Mesendoderm (in vitro differentiated cells): Measurements from ENCODE around the gene LIPE.

Source experiments
- DNase-seq: peaks from one replicate; pipeline ENCODE4 v3.0.0; 2013
- H2AK5ac ChIP-seq: 2 replicates; pipeline ENCODE4 v1.6.1; 2013; ENCODE audit warnings: low read length, inconsistent platforms
- H2BK120ac ChIP-seq: 2 replicates; pipeline ENCODE4 v1.6.1; 2013; ENCODE audit warnings: low read depth, mild to moderate bottlenecking, low read length, moderate library complexity, mixed read lengths
- H2BK15ac ChIP-seq: replicated peaks from 2 replicates; pipeline ENCODE4 v1.6.1; 2013; ENCODE audit warnings: low read depth, mild to moderate bottlenecking, moderate library complexity
- H2BK5ac ChIP-seq: 2 replicates; pipeline ENCODE4 v1.6.1; 2013; ENCODE audit warnings: low read length, inconsistent platforms
- H3K18ac ChIP-seq: 2 replicates; pipeline ENCODE4 v1.6.1; 2013; ENCODE audit warnings: mild to moderate bottlenecking, low read length, mixed read lengths
- H3K23ac ChIP-seq: one replicate; pipeline ENCODE4 v1.6.1; 2013; ENCODE audit warnings: low read length
- H3K27ac ChIP-seq: 2 replicates; pipeline ENCODE4 v1.5.1; 2013; ENCODE audit warnings: low read depth, mild to moderate bottlenecking, inconsistent platforms, low read length, moderate library complexity
- H3K27me3 ChIP-seq: 2 replicates; pipeline ENCODE4 v1.6.1; 2013; ENCODE audit warnings: low read length, control low read depth, mild to moderate bottlenecking, inconsistent platforms; ENCODE audit not compliant: insufficient read depth, poor library complexity
- H3K36me3 ChIP-seq: 2 replicates; pipeline ENCODE4 v1.6.1; 2013; ENCODE audit warnings: low read length, inconsistent platforms; ENCODE audit not compliant: control insufficient read depth, insufficient read depth
- H3K4ac ChIP-seq: one replicate; pipeline ENCODE4 v1.6.1; 2013; ENCODE audit warnings: low read depth, mild to moderate bottlenecking, low read length, moderate library complexity
- H3K4me1 ChIP-seq: 2 replicates; pipeline ENCODE4 v1.6.1; 2013; ENCODE audit warnings: low read depth, low read length, inconsistent platforms; ENCODE audit not compliant: control insufficient read depth
- H3K4me2 ChIP-seq: 2 replicates; pipeline ENCODE4 v1.6.1; 2013; ENCODE audit warnings: low read length
- H3K4me3 ChIP-seq: 2 replicates; pipeline ENCODE4 v1.5.1; 2013; ENCODE audit warnings: mild to moderate bottlenecking, low read length
- H3K56ac ChIP-seq: one replicate; pipeline ENCODE4 v1.6.1; 2013; ENCODE audit warnings: low read length
- H3K79me1 ChIP-seq: 2 replicates; pipeline ENCODE4 v1.6.1; 2013; ENCODE audit warnings: low read length, inconsistent platforms
- H3K79me2 ChIP-seq: 2 replicates; pipeline ENCODE4 v1.6.1; 2013; ENCODE audit warnings: mild to moderate bottlenecking, low read length; ENCODE audit not compliant: control insufficient read depth, insufficient read depth
- H3K9ac ChIP-seq: 2 replicates; pipeline ENCODE4 v1.6.1; 2013; ENCODE audit warnings: low read length, inconsistent platforms
- H4K5ac ChIP-seq: one replicate; pipeline ENCODE4 v1.6.1; 2013; ENCODE audit warnings: low read length
- H4K8ac ChIP-seq: one replicate; pipeline ENCODE4 v1.6.1; 2013; ENCODE audit warnings: low read depth, mild to moderate bottlenecking, control low read depth, low read length, moderate library complexity
- WGBS: extraction: QIAGEN DNeasy Blood & Tissue Kit; methylation state at CpG from one replicate; pipeline ENCODE4 v1.1.7; 2013; ENCODE audit warnings: low lambda C conversion rate, missing lambda C conversion rate; ENCODE audit not compliant: insufficient coverage; ENCODE audit errors: extremely low coverage; 5-methylcytosine and 5-hydroxymethylcytosine counted together

Gene LIPE

GRCh38 chr19:42370068-42370520 is 57.1 kb downstream of the LIPE start:
- no CpG with 5 or more reads among the region's 9 CpGs for WGBS
- Histone ChIP-seq H4K8ac (no peak overlapping the region), H3K27me3 (no peaks in the 10 kb centered on the region), H3K4ac (no peak overlapping the region), H2AK5ac (no peak overlapping the region), H3K36me3 (no peaks in the 10 kb centered on the region), H3K18ac (no peak overlapping the region), H3K79me1 (no peaks in the 10 kb centered on the region), H3K4me2 (no peak overlapping the region), H3K27ac (no peak overlapping the region), H3K79me2 (no peaks in the 10 kb centered on the region), H3K4me3 (no peak overlapping the region), H2BK120ac (no peak overlapping the region), H3K56ac (no peak overlapping the region), H3K4me1 (no peaks in the 10 kb centered on the region), H2BK15ac (no peak overlapping the region), H4K5ac (no peak overlapping the region), H2BK5ac (no peak overlapping the region), H3K9ac (no peak overlapping the region), H3K23ac (no peak overlapping the region)
- DNase-seq: no peak

DNA sequence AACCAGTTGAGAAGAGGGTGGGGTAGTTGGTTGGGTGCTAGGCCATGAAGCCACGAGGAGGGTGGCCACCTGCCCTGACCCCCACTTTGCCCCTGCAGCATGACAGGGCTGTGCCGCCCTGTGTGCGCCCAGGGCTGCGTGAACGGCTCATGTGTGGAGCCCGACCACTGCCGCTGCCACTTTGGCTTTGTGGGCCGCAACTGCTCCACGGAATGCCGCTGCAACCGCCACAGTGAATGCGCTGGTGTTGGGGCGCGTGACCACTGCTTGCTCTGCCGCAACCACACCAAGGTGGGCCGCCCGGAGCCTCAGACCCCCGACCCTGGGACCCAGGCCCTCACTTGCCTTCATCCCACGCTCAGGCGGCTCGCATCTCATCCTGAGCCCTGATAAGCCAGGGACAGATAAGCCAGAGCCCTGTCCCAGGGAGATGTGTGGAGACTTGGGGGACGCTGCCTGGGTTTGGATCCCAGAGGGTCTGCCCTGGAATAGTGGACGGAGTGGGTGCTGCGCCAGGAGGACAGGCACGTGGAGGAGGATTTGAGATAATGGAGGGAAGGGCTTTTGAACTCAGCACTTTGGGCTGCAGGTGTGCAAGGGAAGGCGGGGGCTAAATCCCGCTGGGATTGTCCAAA is 57.6 kb downstream of the LIPE start:
- Histone ChIP-seq H3K4me3 (no peak overlapping the region), H4K8ac (no peak overlapping the region)

DNA sequence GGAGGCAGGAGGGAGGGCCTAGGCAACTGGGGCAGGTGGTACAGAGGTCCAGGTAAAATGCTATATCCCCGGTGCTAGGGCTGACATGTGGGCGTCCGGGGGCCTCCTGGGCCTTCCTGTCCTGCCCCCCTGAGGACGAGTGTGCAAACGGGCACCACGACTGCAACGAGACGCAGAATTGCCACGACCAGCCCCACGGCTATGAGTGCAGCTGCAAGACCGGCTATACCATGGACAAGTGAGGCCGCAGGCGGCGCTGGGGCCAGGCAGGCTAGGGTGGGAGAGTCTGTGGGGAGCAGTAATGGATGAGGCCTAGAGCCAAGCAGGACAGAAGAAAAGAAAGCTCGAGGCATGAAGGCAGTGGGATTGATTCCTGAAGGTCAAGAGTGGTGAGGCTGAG is 58.4 kb downstream of the LIPE start:
- no peak overlapping the region for H2BK5ac ChIP-seq
- no CpG with 5 or more reads among the region's 15 CpGs for WGBS
- peaks cover 6% of the 10 kb centered on the region for H3K36me3 ChIP-seq

More for the DNA sequence above, 57.6 kb downstream of the LIPE start:
- WGBS: no CpG with 5 or more reads among the region's 27 CpGs
- Histone ChIP-seq H2BK5ac (no peak overlapping the region), H3K79me1 (no peaks in the 10 kb centered on the region), H3K27ac (no peak overlapping the region), H3K9ac (no peak overlapping the region), H3K18ac (no peak overlapping the region), H2BK120ac (no peak overlapping the region), H2BK15ac (no peak overlapping the region), H3K4ac (no peak overlapping the region), H3K79me2 (no peaks in the 10 kb centered on the region), H3K4me1 (no peaks in the 10 kb centered on the region), H3K36me3 (no peaks in the 10 kb centered on the region), H4K5ac (no peak overlapping the region), H3K4me2 (no peak overlapping the region), H3K27me3 (no peaks in the 10 kb centered on the region), H3K56ac (no peak overlapping the region), H2AK5ac (no peak overlapping the region), H3K23ac (no peak overlapping the region)
- DNase-seq: no peak

DNA sequence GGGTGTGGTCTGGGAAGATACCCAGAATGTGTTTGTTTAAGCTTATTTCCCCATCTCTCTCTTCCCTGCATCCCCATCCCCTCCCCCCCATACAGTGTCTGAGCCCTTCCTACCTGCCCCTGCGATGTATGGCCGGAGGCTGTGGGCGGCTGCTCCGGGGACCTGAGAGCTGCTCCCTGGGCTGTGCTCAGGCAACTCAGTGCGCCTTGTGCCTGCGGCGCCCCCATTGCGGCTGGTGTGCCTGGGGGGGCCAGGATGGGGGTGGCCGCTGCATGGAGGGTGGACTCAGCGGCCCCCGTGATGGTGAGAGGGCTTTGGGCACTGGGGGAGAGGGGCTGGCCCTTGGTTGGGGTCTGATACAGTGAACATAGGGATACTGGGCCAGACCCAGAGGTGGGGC is 58.8 kb downstream of the LIPE start:
- H3K79me1 ChIP-seq: no peaks in the 10 kb centered on the region
- no peak overlapping the region for H3K56ac ChIP-seq
- H3K4ac ChIP-seq: no peak overlapping the region
- H3K4me3 ChIP-seq: no peak overlapping the region
- H2BK5ac ChIP-seq: no peak overlapping the region
- DNase-seq: no peak
- no peak overlapping the region for H2BK15ac ChIP-seq
- H2BK120ac ChIP-seq: no peak overlapping the region
- no peak overlapping the region for H3K23ac ChIP-seq
- no peak overlapping the region for H3K18ac ChIP-seq
- H3K27ac ChIP-seq: no peak overlapping the region
- no peaks in the 10 kb centered on the region for H3K27me3 ChIP-seq
- no peak overlapping the region for H3K4me2 ChIP-seq
- H3K79me2 ChIP-seq: no peaks in the 10 kb centered on the region
- H3K4me1 ChIP-seq: no peaks in the 10 kb centered on the region
- no CpG with 5 or more reads among the region's 11 CpGs for WGBS
- no peak overlapping the region for H4K5ac ChIP-seq
- H4K8ac ChIP-seq: no peak overlapping the region
- peaks cover 6% of the 10 kb centered on the region for H3K36me3 ChIP-seq
- no peak overlapping the region for H3K9ac ChIP-seq
- no peak overlapping the region for H2AK5ac ChIP-seq

More for the DNA sequence above, 58.4 kb downstream of the LIPE start:
- Histone ChIP-seq H2BK15ac (no peak overlapping the region), H3K4me1 (no peaks in the 10 kb centered on the region), H3K27me3 (no peaks in the 10 kb centered on the region), H3K4me2 (no peak overlapping the region), H3K18ac (no peak overlapping the region), H3K23ac (no peak overlapping the region), H3K79me2 (no peaks in the 10 kb centered on the region), H4K5ac (no peak overlapping the region), H3K4ac (no peak overlapping the region), H3K27ac (no peak overlapping the region), H2BK120ac (no peak overlapping the region), H2AK5ac (no peak overlapping the region), H3K56ac (no peak overlapping the region), H3K4me3 (no peak overlapping the region), H4K8ac (no peak overlapping the region), H3K79me1 (no peaks in the 10 kb centered on the region), H3K9ac (no peak overlapping the region)
- no peak for DNase-seq

DNA sequence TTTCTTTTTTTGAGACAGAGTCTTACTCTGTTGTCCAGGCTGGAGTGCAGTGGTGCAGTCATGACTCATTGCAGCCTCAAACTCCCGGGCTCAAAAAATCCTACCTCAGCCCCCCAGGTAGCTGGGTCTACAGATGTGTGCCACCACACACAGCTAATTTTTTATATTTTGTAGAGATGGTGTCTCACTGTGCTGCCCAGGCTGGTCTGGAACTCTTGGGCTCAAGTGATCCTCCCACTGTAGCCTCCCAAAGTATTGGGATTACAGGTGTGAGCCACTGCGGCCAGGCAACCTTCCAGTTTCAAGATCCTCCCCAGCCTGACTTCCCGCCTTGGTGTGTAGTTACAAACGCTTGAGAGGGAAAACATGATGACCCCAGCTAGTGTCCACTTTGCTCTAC is 59.3 kb downstream of the LIPE start:
- Histone ChIP-seq H2BK5ac (no peak overlapping the region), H2BK15ac (no peak overlapping the region), H3K18ac (no peak overlapping the region), H4K5ac (no peak overlapping the region), H3K4ac (no peak overlapping the region), H3K9ac (no peak overlapping the region), H2AK5ac (no peak overlapping the region), H3K36me3 (peaks cover 6% of the 10 kb centered on the region), H3K27me3 (no peaks in the 10 kb centered on the region), H3K27ac (no peak overlapping the region), H2BK120ac (no peak overlapping the region), H3K4me2 (no peak overlapping the region), H3K56ac (no peak overlapping the region), H3K4me3 (no peak overlapping the region), H3K23ac (no peak overlapping the region), H4K8ac (no peak overlapping the region), H3K4me1 (no peaks in the 10 kb centered on the region), H3K79me1 (no peaks in the 10 kb centered on the region), H3K79me2 (no peaks in the 10 kb centered on the region)
- no peak for DNase-seq
- WGBS: no CpG with 5 or more reads among the region's 4 CpGs

DNA sequence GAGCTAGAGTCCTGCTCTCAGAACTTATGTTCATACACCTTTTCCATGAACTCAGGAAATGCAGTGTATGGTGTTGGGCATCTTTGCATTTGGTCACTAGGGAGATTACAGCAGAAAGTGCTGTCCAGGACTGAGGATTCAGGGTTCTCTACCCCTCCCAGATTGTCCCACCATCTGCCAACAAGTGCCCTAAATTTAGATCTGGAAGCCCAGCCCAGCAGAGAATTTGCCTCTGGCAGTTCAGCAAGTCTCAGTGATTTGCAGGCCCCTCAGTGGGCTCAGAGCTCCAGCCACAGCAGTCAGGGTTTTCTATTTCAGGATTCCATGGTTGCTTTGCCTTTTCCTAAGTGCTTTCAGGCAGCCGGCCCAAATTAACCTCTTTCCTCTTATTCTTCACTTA is 60.5 kb downstream of the LIPE start:
- Histone ChIP-seq H3K4me2 (no peak overlapping the region), H4K8ac (no peak overlapping the region), H3K36me3 (peaks cover 6% of the 10 kb centered on the region), H3K4ac (no peak overlapping the region), H3K4me3 (no peak overlapping the region), H3K4me1 (no peaks in the 10 kb centered on the region), H4K5ac (no peak overlapping the region), H3K27me3 (no peaks in the 10 kb centered on the region), H3K79me1 (no peaks in the 10 kb centered on the region), H2BK5ac (no peak overlapping the region), H3K79me2 (no peaks in the 10 kb centered on the region), H3K23ac (no peak overlapping the region), H3K27ac (no peak overlapping the region), H3K18ac (no peak overlapping the region), H3K9ac (no peak overlapping the region), H2BK15ac (no peak overlapping the region), H3K56ac (no peak overlapping the region), H2BK120ac (no peak overlapping the region), H2AK5ac (no peak overlapping the region)
- DNase-seq: no peak
- WGBS: no CpG with 5 or more reads among the region's 1 CpG
